ENCODE data around the gene UCN.

DNA sequence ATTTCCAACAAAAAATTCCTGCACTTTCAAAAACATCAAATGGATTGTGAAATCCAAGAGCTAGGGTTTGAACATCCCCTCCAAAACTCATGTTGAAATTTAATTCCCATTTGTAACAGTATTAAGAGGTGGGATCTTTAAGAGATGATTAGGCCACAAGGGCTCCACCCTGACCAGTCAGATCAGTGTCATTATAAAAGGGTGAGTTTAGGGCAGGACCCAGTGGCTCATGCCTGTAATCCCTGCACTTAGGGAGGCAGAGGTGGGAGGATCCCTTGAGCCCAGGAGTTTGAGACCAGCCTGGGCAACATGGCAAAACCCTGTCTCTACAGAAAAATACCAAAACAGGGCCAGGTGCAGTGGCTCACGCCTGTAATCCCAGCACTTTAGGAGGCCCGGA, 39.4 kb upstream of the UCN start:
- TF ChIP-seq, protein P1, sequence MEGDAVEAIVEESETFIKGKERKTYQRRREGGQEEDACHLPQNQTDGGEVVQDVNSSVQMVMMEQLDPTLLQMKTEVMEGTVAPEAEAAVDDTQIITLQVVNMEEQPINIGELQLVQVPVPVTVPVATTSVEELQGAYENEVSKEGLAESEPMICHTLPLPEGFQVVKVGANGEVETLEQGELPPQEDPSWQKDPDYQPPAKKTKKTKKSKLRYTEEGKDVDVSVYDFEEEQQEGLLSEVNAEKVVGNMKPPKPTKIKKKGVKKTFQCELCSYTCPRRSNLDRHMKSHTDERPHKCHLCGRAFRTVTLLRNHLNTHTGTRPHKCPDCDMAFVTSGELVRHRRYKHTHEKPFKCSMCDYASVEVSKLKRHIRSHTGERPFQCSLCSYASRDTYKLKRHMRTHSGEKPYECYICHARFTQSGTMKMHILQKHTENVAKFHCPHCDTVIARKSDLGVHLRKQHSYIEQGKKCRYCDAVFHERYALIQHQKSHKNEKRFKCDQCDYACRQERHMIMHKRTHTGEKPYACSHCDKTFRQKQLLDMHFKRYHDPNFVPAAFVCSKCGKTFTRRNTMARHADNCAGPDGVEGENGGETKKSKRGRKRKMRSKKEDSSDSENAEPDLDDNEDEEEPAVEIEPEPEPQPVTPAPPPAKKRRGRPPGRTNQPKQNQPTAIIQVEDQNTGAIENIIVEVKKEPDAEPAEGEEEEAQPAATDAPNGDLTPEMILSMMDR (tag by site-specific recombination; IDR thresholded peaks at IDR 0.05), result no peak
- no peak for TF ChIP-seq ZBTB17 (tag by site-specific recombination; IDR thresholded peaks at IDR 0.05)
- no peak for TF ChIP-seq ZNF335 (tag by site-specific recombination; conservative IDR thresholded peaks at IDR 0.05)
- no peak for TF ChIP-seq ZBTB20 (tag by site-specific recombination; IDR thresholded peaks at IDR 0.05)
- TF ChIP-seq ZNF10 (tag by site-specific recombination; IDR thresholded peaks at IDR 0.05), result no peak
- no peak for TF ChIP-seq ZNF433 (tag by site-specific recombination; IDR thresholded peaks at IDR 0.05; ENCODE audit: low read depth)
- TF ChIP-seq ZNF274 (IDR thresholded peaks at IDR 0.05; ENCODE audit: low read length), result no peak
- TF ChIP-seq ZNF274 (tag by site-specific recombination; IDR thresholded peaks at IDR 0.05; ENCODE audit: borderline replicate concordance), result no peak

Data from HEK293 (cell line).